Calu3 (cell line): ENCODE measurements around the gene PHF19. TPM values are rescaled to one million over a fixed set of nuclear protein-coding genes. Genes with fewer than 3 reads are reported as not detected.

Source experiments
- BruUV-seq: library from RNA; stranded (reverse); fragments of 400-500 nt; replicated peaks from 2 replicates; lab custom pipeline; 2021; lab: Mats Ljungman, UMichigan
- CTCF ChIA-PET: fragments of 300-600 bp; sonication (Branson Sonifier 250); formaldehyde crosslinking; loops from one replicate; lab custom pipeline; 2022; ENCODE audit warnings: antibody characterized with exemption; lab: Charles Lee
- DNase-seq: peaks from one replicate; pipeline ENCODE4 v3.0.0; 2022
- H3K27ac Mint-ChIP-seq: one replicate; pipeline ENCODE4 v1.8.0; 2022; ENCODE audit warnings: mixed read lengths; ENCODE audit not compliant: unreplicated experiment
- H3K27me3 Mint-ChIP-seq: one replicate; pipeline ENCODE4 v1.8.0; 2022; ENCODE audit warnings: mixed read lengths; ENCODE audit not compliant: unreplicated experiment
- H3K36me3 Mint-ChIP-seq: one replicate; pipeline ENCODE4 v1.8.0; 2022; ENCODE audit warnings: mild to moderate bottlenecking, moderate library complexity, mixed read lengths; ENCODE audit not compliant: insufficient read depth, unreplicated experiment
- H3K4me1 Mint-ChIP-seq: one replicate; pipeline ENCODE4 v1.8.0; 2022; ENCODE audit warnings: mild to moderate bottlenecking, low read depth, mixed read lengths; ENCODE audit not compliant: unreplicated experiment
- H3K4me3 Mint-ChIP-seq: one replicate; pipeline ENCODE4 v1.8.0; 2022; ENCODE audit warnings: mild to moderate bottlenecking, low read depth, moderate library complexity, mixed read lengths; ENCODE audit not compliant: unreplicated experiment
- H3K9me3 Mint-ChIP-seq: one replicate; pipeline ENCODE4 v1.8.0; 2022; ENCODE audit warnings: low read depth, mixed read lengths; ENCODE audit not compliant: unreplicated experiment
- CTCF ChIP-seq: fragments of 200-600 bp; IDR thresholded peaks from one replicate; pipeline ENCODE4 v1.8.0; 2022; ENCODE audit warnings: antibody characterized with exemption; ENCODE audit not compliant: unreplicated experiment
- intact Hi-C: fragments of 100-400 bp; cut with micrococcal nuclease; formaldehyde crosslinking; loops from one replicate; pipeline ENCODE4 v1.10.0; 2022; ENCODE audit not compliant: unreplicated experiment
- total RNA-seq: library from RNA; stranded (reverse); gene quantifications from 2 replicates; pipeline ENCODE4 v1.2.3, GENCODE V29; 2022

PHF19 gene
- total RNA-seq, 1 experiment from 2014 or later, result 44.5 TPM

DNA sequence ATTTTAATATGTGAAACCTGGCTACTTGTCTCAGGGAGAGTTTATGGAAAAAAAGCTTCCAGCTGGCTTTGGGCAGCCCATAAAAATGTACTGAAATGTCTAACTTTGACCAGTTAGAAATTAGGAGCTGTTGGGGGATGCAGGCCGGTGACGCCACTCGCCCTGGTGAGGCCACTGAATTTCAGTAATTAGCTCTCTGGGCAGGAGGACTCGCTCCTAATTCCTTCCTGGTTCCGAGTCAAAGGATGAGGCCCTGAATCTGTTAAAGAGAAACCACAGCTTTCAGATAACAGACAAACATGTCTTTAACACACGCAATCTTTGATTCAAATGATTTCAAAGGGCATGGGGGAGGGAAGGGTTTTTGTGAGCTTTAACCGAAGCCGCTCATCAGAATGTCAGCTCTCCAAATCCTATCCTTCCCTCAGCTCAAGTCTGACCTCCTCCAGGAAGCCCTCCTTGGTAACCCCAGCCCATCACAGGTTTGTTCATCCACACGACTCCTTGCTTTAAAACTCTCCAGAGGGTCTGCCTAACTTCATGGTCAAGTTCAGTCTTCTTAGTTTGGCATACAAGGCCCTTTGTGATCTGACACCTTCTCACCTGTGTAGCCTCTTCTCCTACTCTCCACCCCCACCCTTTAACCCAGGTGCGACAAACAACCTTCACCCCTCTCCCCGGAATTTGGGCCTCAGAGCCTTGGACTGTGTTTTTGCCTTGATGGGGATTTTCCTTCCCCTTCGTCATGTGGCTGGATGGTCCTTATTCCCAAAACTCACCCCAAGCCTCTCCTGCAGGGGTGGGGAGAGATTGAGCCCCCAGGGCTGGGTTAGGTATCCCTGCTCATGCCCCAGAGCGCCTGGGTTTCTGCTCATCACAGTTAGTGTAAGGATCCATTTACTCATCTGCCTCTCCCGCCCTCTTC lies 13.6 kb upstream of the PHF19 start:
- Mint-ChIP-seq H3K27ac (no peak overlapping the region), H3K4me1 (peaks cover 15% of the 10 kb centered on the region), H3K4me3 (no peak overlapping the region), H3K27me3 (peaks cover 28% of the 10 kb centered on the region), H3K9me3 (no peaks in the 10 kb centered on the region), H3K36me3 (no peaks in the 10 kb centered on the region)
- TF ChIP-seq CTCF, result no peak
- intact Hi-C loops, result no loop called here
- DNase-seq, result no peak
- CTCF ChIA-PET, result no interaction called here
- BruUV-seq, result no TSS peak

DNA sequence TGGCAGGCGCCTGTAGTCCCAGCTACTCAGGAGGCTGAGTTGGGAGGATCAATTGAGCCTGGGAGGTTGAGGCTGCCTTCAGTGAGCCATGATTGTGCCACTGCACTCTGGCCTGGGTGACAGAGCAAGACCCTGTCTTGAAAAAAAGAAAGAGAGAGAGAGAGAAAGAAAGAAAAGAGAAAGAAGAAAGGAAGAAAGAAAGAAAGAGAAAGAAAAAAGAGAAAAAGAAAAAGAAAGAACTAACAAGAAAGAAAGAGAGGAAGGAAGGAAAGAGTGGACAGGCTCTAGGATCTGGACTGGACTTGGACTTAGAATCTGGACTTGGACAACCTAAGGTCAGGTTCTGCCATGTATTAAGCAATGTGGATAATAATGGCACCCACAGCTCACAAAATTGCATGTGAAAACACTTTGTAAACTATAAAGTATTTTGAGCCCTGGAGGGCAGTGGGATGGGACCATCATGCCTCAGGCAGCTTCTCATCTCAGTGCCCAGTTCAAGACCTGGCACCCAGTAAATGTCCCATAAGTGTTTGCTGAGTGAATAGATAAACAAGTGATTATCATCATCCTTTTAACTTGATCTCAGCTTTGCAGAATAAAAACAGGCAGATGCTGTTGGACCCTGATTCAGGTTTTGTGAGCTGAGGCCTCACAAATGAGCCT lies 12.8 kb upstream of the PHF19 start:
- no peaks in the 10 kb centered on the region for H3K36me3 Mint-ChIP-seq
- intact Hi-C loops, result no loop called here
- peaks cover 30% of the 10 kb centered on the region for H3K27me3 Mint-ChIP-seq
- peaks cover 15% of the 10 kb centered on the region for H3K4me1 Mint-ChIP-seq
- no peak overlapping the region for H3K27ac Mint-ChIP-seq
- no peak for TF ChIP-seq CTCF
- no peaks in the 10 kb centered on the region for H3K9me3 Mint-ChIP-seq
- H3K4me3 Mint-ChIP-seq, result no peak overlapping the region
- no TSS peak for BruUV-seq
- CTCF ChIA-PET, result no interaction called here
- DNase-seq, result no peak

DNA sequence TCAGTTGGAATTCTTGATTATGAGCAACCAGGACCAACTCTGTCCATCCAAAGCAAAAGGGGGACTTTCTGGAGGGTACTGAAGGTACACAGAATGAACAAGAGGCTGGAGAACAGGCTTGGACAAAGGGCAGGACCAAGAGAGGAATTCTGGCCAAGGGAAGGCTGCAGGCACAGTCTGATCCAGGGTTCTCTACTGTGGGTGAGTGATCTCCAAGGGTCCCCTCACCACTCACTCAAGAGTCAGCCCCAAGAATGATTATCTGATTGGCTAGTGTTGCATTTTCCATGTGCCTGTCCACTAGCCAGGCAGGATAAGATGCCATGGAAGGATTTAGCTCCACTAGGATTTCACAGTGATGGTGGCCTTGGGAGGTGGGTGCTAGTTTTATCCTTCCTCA lies 11.6 kb upstream of the PHF19 start:
- Mint-ChIP-seq H3K4me1 (peaks cover 14% of the 10 kb centered on the region), H3K27me3 (peaks cover 27% of the 10 kb centered on the region), H3K4me3 (no peak overlapping the region), H3K9me3 (no peaks in the 10 kb centered on the region), H3K36me3 (no peaks in the 10 kb centered on the region), H3K27ac (no peak overlapping the region)
- no peak for DNase-seq
- intact Hi-C loops, result no loop called here
- CTCF ChIA-PET, result no interaction called here
- BruUV-seq, result no TSS peak
- no peak for TF ChIP-seq CTCF

GRCh38 chr9:120886490-120886967 lies 9.5 kb upstream of the PHF19 start:
- Mint-ChIP-seq H3K4me1 (peaks cover 6% of the 10 kb centered on the region), H3K36me3 (no peaks in the 10 kb centered on the region), H3K9me3 (no peaks in the 10 kb centered on the region), H3K27me3 (peaks cover 11% of the 10 kb centered on the region), H3K4me3 (no peak overlapping the region), H3K27ac (no peak overlapping the region)
- no peak for DNase-seq
- no peak for TF ChIP-seq CTCF
- intact Hi-C loops, result no loop called here
- CTCF ChIA-PET, result no interaction called here
- BruUV-seq, result no TSS peak
